Body of pancreas (tissue), 4 donors: ENCODE results near the gene STARD3.

Experiments used
- CTCF ChIP-seq, 7 experiments: fragments of 450-650 bp in 4 of 7; fragments of 200-600 bp in 3 of 7; sonication (generic) in 3 of 7; IDR thresholded peaks; one replicate each; pipeline ENCODE4 v1.5.1; 2016 to 2019; ENCODE audit warnings: antibody characterized with exemption in 7 of 7
- POLR2A ChIP-seq, 3 donors: fragments of 450-650 bp; IDR thresholded peaks; one replicate each; pipeline ENCODE4 v1.6.1; 2016; ENCODE audit warnings: antibody characterized with exemption in 3 of 3, mild to moderate bottlenecking in 2 of 3

GRCh38 chr17:39674702-39675389 lies 37.9 kb downstream of the STARD3 start:
- TF ChIP-seq POLR2A (IDR thresholded peaks at IDR 0.05) (peak in 2 of 3 donors; percentile 34 to 37), CTCF (IDR thresholded peaks at IDR 0.05) (no peak)
